ENCODE data around the gene PRDM15. TPM values are rescaled to one million over a fixed set of nuclear protein-coding genes. Genes with fewer than 3 reads are reported as not detected.
A peak's percentile ranks its signal among the peaks of the same experiment; 100 is the strongest.

PRDM15 gene
- total and polyA plus RNA-seq, 2 experiments from 2014 or later, result 3.0 to 10.6 TPM

DNA sequence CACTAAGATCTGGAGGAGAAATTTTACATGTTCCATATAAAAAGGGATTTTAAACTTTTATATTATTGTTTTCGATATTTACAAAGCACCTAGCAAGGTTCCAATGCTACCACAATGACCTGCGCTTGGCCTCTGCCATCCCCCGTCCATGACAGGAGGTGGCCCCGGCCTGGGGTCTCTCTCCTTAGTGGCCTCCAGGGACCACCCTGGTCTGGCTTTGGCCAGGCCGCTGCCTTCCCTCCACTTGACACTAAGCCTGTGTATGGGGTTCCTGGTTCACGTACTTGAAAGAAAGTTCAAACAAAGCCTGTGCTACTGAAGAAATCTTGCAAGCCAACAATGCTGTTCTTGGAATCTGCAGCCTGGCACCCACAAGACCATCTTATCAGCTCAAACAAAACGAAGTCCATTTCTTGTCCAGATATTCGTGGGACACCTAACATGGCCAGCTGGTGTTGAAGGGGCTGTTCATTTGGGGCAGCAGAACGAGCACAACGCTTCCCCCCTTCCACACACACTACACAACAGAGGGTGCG, 12.8 kb downstream of the PRDM15 start:
- Histone ChIP-seq H3K27me3 (ENCODE audit: insufficient read depth) (no peaks in the 10 kb centered on the region), H3K4me2 (no peak overlapping the region), H3K36me3 (ENCODE audit: insufficient read depth) (no peaks in the 10 kb centered on the region), H3K27ac (ENCODE audit: low read depth) (no peak overlapping the region), H2AFZ (no peak overlapping the region), H3K4me3 (no peak overlapping the region), H4K20me1 (replicated peaks; ENCODE audit: insufficient read depth) (peaks cover 2% of the 10 kb centered on the region; the same call in 1 of the 2 replicates), H3K4me1 (ENCODE audit: insufficient read depth) (no peaks in the 10 kb centered on the region), H3K9me2 (ENCODE audit: insufficient read depth) (no peaks in the 10 kb centered on the region), H3F3A (replicated peaks; ENCODE audit: low read depth) (no peaks in the 10 kb centered on the region), H3K79me2 (replicated peaks; ENCODE audit: insufficient read depth) (peaks cover 44% of the 10 kb centered on the region)
- Mint-ChIP-seq H3K4me3 (no peak overlapping the region), H3K9me3 (no peaks in the 10 kb centered on the region), H3K36me3 (ENCODE audit: low read depth) (no peaks in the 10 kb centered on the region), H3K27me3 (ENCODE audit: insufficient read depth, low read depth, poor library complexity) (peaks cover 9% of the 10 kb centered on the region), H3K27ac (no peak overlapping the region), H3K4me1 (peaks cover 12% of the 10 kb centered on the region)
- ATAC-seq (no peak), DNase-seq (ENCODE audit: low spot score) (no peak)
- TF ChIP-seq, protein P1, sequence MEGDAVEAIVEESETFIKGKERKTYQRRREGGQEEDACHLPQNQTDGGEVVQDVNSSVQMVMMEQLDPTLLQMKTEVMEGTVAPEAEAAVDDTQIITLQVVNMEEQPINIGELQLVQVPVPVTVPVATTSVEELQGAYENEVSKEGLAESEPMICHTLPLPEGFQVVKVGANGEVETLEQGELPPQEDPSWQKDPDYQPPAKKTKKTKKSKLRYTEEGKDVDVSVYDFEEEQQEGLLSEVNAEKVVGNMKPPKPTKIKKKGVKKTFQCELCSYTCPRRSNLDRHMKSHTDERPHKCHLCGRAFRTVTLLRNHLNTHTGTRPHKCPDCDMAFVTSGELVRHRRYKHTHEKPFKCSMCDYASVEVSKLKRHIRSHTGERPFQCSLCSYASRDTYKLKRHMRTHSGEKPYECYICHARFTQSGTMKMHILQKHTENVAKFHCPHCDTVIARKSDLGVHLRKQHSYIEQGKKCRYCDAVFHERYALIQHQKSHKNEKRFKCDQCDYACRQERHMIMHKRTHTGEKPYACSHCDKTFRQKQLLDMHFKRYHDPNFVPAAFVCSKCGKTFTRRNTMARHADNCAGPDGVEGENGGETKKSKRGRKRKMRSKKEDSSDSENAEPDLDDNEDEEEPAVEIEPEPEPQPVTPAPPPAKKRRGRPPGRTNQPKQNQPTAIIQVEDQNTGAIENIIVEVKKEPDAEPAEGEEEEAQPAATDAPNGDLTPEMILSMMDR (conservative IDR thresholded peaks at IDR 0.05; ENCODE audit: low read depth in 2 of 2), result no peak

DNA sequence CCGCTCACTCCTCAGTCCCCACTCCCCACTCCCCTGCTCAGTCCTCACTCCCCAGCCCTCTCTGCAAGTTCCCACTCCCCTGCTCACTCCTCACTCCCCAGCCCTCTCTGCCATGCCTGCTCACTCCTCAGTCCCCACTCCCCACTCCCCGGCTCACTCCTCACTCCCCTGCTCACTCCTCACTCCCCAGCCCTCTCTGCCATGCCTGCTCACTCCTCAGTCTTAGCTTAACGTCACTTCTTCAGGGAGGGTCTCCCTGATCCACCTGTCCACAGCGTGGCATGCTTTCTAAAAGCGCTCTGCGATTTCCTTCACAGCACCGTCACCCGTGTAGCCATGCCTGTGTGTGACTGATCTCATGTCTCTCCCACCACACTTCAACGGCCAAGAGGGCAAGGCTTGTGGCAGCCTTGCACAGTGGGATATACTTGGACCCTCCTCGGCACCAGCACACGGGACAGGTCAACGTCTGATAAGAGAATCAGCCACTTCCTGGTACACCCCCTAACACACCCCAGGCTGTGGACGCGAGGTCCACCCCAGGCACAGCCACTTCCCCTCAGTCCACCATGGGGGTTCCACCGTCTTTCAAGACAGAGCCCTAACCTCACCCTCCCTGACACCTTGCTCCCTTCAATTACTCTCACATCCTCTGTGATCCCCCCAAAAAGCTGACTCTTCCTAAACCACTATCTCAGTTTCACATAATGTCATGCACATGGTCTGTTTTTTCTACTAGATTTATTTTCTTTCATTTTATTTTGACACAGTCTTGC, 14.0 kb downstream of the PRDM15 start:
- no peaks in the 10 kb centered on the region for H3K9me2 ChIP-seq (ENCODE audit: insufficient read depth)
- Mint-ChIP-seq H3K27me3 (ENCODE audit: insufficient read depth, low read depth, poor library complexity) (peaks cover 8% of the 10 kb centered on the region), H3K36me3 (ENCODE audit: low read depth) (no peaks in the 10 kb centered on the region), H3K27ac (no peak overlapping the region), H3K4me3 (no peak overlapping the region), H3K4me1 (peaks cover 11% of the 10 kb centered on the region), H3K9me3 (no peaks in the 10 kb centered on the region)
- no peaks in the 10 kb centered on the region for H3F3A ChIP-seq (replicated peaks; ENCODE audit: low read depth)
- H3K79me2 ChIP-seq (replicated peaks; ENCODE audit: insufficient read depth), result peaks cover 39% of the 10 kb centered on the region
- no peak overlapping the region for H2AFZ ChIP-seq
- H3K27ac ChIP-seq (ENCODE audit: low read depth), result no peak overlapping the region
- no peaks in the 10 kb centered on the region for H3K27me3 ChIP-seq (ENCODE audit: insufficient read depth)
- no peaks in the 10 kb centered on the region for H3K4me1 ChIP-seq (ENCODE audit: insufficient read depth)
- no peak overlapping the region for H3K4me2 ChIP-seq
- DNase-seq (ENCODE audit: low spot score), result peak; percentile 66
- H4K20me1 ChIP-seq (replicated peaks; ENCODE audit: insufficient read depth), result peaks cover 2% of the 10 kb centered on the region; the same call in 1 of the 2 replicates
- no peaks in the 10 kb centered on the region for H3K36me3 ChIP-seq (ENCODE audit: insufficient read depth)
- no peak; the same call in 2 of the 3 replicates for ATAC-seq
- H3K4me3 ChIP-seq, result no peak overlapping the region
- TF ChIP-seq ZNF114 (CRISPR knock-in tag; IDR thresholded peaks at IDR 0.05) (no peak), POLR2AphosphoS5 (IDR thresholded peaks at IDR 0.05; ENCODE audit: low read depth) (no peak), EZH2 (IDR thresholded peaks at IDR 0.05; ENCODE audit: low read depth, unreplicated experiment) (no peak), NANOG (IDR thresholded peaks at IDR 0.05; ENCODE audit: borderline replicate concordance) (no peak), STAT1 (IDR thresholded peaks at IDR 0.05; ENCODE audit: unreplicated experiment) (no peak), ZNF331 (CRISPR knock-in tag; IDR thresholded peaks at IDR 0.05; ENCODE audit: low read depth) (no peak), JUNB (IDR thresholded peaks at IDR 0.05; ENCODE audit: unreplicated experiment) (no peak)
- TF ChIP-seq, protein P2, sequence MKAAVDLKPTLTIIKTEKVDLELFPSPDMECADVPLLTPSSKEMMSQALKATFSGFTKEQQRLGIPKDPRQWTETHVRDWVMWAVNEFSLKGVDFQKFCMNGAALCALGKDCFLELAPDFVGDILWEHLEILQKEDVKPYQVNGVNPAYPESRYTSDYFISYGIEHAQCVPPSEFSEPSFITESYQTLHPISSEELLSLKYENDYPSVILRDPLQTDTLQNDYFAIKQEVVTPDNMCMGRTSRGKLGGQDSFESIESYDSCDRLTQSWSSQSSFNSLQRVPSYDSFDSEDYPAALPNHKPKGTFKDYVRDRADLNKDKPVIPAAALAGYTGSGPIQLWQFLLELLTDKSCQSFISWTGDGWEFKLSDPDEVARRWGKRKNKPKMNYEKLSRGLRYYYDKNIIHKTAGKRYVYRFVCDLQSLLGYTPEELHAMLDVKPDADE (IDR thresholded peaks at IDR 0.05), result no peak
- TF ChIP-seq, protein P3, sequence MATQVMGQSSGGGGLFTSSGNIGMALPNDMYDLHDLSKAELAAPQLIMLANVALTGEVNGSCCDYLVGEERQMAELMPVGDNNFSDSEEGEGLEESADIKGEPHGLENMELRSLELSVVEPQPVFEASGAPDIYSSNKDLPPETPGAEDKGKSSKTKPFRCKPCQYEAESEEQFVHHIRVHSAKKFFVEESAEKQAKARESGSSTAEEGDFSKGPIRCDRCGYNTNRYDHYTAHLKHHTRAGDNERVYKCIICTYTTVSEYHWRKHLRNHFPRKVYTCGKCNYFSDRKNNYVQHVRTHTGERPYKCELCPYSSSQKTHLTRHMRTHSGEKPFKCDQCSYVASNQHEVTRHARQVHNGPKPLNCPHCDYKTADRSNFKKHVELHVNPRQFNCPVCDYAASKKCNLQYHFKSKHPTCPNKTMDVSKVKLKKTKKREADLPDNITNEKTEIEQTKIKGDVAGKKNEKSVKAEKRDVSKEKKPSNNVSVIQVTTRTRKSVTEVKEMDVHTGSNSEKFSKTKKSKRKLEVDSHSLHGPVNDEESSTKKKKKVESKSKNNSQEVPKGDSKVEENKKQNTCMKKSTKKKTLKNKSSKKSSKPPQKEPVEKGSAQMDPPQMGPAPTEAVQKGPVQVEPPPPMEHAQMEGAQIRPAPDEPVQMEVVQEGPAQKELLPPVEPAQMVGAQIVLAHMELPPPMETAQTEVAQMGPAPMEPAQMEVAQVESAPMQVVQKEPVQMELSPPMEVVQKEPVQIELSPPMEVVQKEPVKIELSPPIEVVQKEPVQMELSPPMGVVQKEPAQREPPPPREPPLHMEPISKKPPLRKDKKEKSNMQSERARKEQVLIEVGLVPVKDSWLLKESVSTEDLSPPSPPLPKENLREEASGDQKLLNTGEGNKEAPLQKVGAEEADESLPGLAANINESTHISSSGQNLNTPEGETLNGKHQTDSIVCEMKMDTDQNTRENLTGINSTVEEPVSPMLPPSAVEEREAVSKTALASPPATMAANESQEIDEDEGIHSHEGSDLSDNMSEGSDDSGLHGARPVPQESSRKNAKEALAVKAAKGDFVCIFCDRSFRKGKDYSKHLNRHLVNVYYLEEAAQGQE (IDR thresholded peaks at IDR 0.05; ENCODE audit: unreplicated experiment), result no peak
- TF ChIP-seq, protein P1 (conservative IDR thresholded peaks at IDR 0.05; ENCODE audit: low read depth in 2 of 2), result no peak

Measured in GM23338 (cell line).